ENCODE measurements around the gene PPP3R1.

Gene PPP3R1

GRCh38 chr2:68291314-68291713, 39.0 kb upstream of the PPP3R1 start (continued):
- TF ChIP-seq, protein P1, sequence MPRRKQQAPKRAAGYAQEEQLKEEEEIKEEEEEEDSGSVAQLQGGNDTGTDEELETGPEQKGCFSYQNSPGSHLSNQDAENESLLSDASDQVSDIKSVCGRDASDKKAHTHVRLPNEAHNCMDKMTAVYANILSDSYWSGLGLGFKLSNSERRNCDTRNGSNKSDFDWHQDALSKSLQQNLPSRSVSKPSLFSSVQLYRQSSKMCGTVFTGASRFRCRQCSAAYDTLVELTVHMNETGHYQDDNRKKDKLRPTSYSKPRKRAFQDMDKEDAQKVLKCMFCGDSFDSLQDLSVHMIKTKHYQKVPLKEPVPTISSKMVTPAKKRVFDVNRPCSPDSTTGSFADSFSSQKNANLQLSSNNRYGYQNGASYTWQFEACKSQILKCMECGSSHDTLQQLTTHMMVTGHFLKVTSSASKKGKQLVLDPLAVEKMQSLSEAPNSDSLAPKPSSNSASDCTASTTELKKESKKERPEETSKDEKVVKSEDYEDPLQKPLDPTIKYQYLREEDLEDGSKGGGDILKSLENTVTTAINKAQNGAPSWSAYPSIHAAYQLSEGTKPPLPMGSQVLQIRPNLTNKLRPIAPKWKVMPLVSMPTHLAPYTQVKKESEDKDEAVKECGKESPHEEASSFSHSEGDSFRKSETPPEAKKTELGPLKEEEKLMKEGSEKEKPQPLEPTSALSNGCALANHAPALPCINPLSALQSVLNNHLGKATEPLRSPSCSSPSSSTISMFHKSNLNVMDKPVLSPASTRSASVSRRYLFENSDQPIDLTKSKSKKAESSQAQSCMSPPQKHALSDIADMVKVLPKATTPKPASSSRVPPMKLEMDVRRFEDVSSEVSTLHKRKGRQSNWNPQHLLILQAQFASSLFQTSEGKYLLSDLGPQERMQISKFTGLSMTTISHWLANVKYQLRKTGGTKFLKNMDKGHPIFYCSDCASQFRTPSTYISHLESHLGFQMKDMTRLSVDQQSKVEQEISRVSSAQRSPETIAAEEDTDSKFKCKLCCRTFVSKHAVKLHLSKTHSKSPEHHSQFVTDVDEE (CRISPR knock-in tag; IDR thresholded peaks at IDR 0.05) = no peak
- TF ChIP-seq TOX (CRISPR knock-in tag; IDR thresholded peaks at IDR 0.05; ENCODE audit: borderline replicate concordance) (no peak), TCF4 (CRISPR knock-in tag; IDR thresholded peaks at IDR 0.05; ENCODE audit: borderline replicate concordance) (no peak), SNAI2 (CRISPR knock-in tag; IDR thresholded peaks at IDR 0.05) (no peak), ISL1 (CRISPR knock-in tag; IDR thresholded peaks at IDR 0.05) (no peak)

DNA sequence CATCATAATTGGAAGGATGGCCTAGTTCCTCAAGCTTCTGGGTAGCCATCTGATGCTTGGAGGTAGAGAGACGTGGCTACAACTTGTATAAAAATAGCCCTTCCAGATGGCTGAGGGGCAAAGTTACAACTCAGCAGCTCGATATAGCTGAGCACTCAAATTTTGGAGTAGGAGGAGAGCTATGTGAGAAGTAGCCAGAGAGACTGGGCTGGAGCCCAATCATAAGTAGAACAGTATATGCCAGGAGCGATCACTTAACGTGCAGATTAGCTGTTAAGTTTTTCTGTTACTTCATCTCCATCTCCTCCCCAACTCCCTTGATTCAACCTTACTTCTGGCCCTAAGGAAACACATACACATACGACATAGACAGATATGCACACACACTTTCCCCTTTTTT, 38.6 kb upstream of the PPP3R1 start:
- TF ChIP-seq TOX (CRISPR knock-in tag; IDR thresholded peaks at IDR 0.05; ENCODE audit: borderline replicate concordance) (no peak), POU6F1 (CRISPR knock-in tag; IDR thresholded peaks at IDR 0.05; ENCODE audit: borderline replicate concordance, low read depth) (no peak), ZC3H10 (CRISPR knock-in tag; IDR thresholded peaks at IDR 0.05) (no peak), CREB5 (CRISPR knock-in tag; IDR thresholded peaks at IDR 0.05; ENCODE audit: low read depth) (no peak), TCF4 (CRISPR knock-in tag; IDR thresholded peaks at IDR 0.05; ENCODE audit: borderline replicate concordance) (no peak), ZFP3 (CRISPR knock-in tag; IDR thresholded peaks at IDR 0.05) (no peak), ISL1 (CRISPR knock-in tag; IDR thresholded peaks at IDR 0.05) (no peak)
- no peak for ATAC-seq

GRCh38 chr2:68287580-68288441, 35.5 kb upstream of the PPP3R1 start:
- ATAC-seq = no peak
- TF ChIP-seq ZFP3 (CRISPR knock-in tag; IDR thresholded peaks at IDR 0.05) = no peak
- no peak for TF ChIP-seq SNAI2 (CRISPR knock-in tag; IDR thresholded peaks at IDR 0.05)
- no peak for TF ChIP-seq TCF4 (CRISPR knock-in tag; IDR thresholded peaks at IDR 0.05; ENCODE audit: borderline replicate concordance)
- TF ChIP-seq CSRNP3 (CRISPR knock-in tag; IDR thresholded peaks at IDR 0.05) = no peak
- no peak for TF ChIP-seq PPARA (CRISPR knock-in tag; IDR thresholded peaks at IDR 0.05; ENCODE audit: borderline replicate concordance)
- no peak for TF ChIP-seq ZNF565 (CRISPR knock-in tag; conservative IDR thresholded peaks at IDR 0.05; ENCODE audit: low read depth)
- no peak for TF ChIP-seq OSR1 (CRISPR knock-in tag; IDR thresholded peaks at IDR 0.05)
- TF ChIP-seq CREB5 (CRISPR knock-in tag; IDR thresholded peaks at IDR 0.05; ENCODE audit: low read depth) = no peak
- no peak for TF ChIP-seq ZNF8 (CRISPR knock-in tag; IDR thresholded peaks at IDR 0.05)
- TF ChIP-seq CSDC2 (CRISPR knock-in tag; IDR thresholded peaks at IDR 0.05) = no peak
- no peak for TF ChIP-seq ZNF70 (CRISPR knock-in tag; IDR thresholded peaks at IDR 0.05)
- no peak for TF ChIP-seq ISL1 (CRISPR knock-in tag; IDR thresholded peaks at IDR 0.05)
- no peak for TF ChIP-seq ESRRG (CRISPR knock-in tag; IDR thresholded peaks at IDR 0.05)
- no peak for TF ChIP-seq TOX (CRISPR knock-in tag; IDR thresholded peaks at IDR 0.05; ENCODE audit: borderline replicate concordance)
- no peak for TF ChIP-seq RARB (CRISPR knock-in tag; IDR thresholded peaks at IDR 0.05)
- TF ChIP-seq, protein P1 (CRISPR knock-in tag; IDR thresholded peaks at IDR 0.05) = no peak

All from SK-N-SH treated with all-trans-retinoic acid at 6 μM for 48 hours (cell line).